Fibroblast of mammary gland (primary cell): ENCODE results near the gene DAPK3.

Experiments
- DNase-seq: peaks from one replicate; pipeline ENCODE4 v3.0.0-alpha.2; 2010; ENCODE audit warnings: low read depth
- H3K4me3 ChIP-seq: 2 replicates; pipeline ENCODE4 v1.5.1; 2011; ENCODE audit warnings: low read depth, mild to moderate bottlenecking, low read length, moderate library complexity; ENCODE audit not compliant: control insufficient read depth
- CTCF ChIP-seq: conservative IDR thresholded peaks from 2 replicates; pipeline ENCODE4 v1.5.1; 2011; ENCODE audit warnings: low read depth, low read length, inconsistent platforms; ENCODE audit not compliant: control insufficient read depth, insufficient read depth

The DAPK3 gene

DNA sequence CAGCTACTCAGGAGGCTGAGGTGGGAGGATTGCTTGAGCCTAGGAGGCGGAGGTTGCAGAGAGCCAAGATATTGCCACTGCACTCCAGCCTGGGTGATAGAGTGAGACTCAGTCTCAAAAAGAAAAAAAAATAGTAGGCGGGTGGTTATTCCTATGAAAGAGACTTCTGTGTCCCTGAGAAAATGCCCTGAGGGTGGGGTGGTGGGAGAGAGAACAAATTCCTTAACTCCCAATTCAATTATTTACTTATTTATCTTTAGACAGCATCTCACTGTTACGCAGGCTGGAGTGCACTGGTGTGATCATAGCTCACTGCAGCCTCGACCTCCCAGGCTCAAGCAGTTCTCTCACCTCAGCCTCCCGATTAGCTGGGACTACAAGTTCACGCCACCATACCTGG lies 24.7 kb upstream of the DAPK3 start:
- no peak overlapping the region for H3K4me3 ChIP-seq
- no peak for TF ChIP-seq CTCF
- DNase-seq, result no peak

DNA sequence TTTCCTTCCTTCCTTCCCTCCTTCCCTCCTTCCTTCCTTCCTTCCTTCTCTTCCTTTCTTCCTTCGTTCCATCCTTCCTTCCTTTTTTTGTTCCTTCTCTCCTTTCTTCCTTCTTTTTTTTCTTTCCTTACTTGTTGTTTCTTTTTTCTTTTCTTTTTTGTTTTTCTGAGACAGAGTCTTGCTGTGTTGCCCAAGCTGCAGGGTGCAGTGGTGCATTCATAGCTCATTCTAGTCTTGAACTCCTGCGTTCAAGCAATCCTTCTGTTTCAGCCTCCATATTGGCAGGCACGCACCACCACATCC lies 19.9 kb upstream of the DAPK3 start:
- TF ChIP-seq CTCF, result no peak
- DNase-seq, result no peak
- no peak overlapping the region for H3K4me3 ChIP-seq

DNA sequence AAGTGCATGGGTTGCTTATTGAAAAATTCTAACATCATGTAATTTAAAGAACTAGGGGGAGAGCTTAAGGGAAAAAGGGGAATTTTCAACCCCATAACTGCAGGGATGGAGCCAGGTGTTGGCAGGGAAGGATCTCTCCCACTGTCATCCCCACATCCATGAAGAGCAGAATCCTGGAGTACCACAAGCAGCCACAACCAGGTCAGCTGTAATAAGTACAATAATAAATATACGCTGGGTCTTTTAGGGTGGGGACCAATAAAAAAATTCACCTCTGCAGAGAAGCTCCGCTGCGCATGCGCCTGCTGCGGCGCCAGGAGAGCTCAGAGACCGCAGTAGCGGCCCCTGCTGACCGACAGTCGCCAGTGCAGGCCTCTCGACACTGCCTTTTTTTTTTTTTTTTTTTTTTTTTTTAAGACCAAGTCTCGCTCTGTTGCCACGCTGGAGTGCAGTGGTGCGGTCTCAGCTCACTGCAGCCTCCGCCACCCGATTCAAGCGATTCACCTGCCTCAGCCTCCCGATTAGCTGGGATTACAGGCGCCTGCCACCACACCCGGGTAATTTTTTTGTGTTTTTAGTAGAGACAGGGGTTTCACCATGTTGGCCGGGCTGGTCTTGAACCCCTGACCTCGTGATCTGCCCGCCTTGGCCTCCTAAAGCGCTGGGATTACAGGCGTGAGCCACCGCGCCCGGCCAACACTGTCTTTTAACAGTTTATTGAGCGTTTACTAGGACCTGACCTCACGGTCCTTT lies 16.9 kb upstream of the DAPK3 start:
- DNase-seq, result peak; percentile 78
- peak overlapping the region; percentile 27 for H3K4me3 ChIP-seq
- TF ChIP-seq CTCF, result peak; percentile 82

GRCh38 chr19:3986260-3987041 lies 15.6 kb upstream of the DAPK3 start:
- H3K4me3 ChIP-seq, result peak overlapping the region; percentile 32
- TF ChIP-seq CTCF, result peak; percentile 60
- DNase-seq, result peak; percentile 81

DNA sequence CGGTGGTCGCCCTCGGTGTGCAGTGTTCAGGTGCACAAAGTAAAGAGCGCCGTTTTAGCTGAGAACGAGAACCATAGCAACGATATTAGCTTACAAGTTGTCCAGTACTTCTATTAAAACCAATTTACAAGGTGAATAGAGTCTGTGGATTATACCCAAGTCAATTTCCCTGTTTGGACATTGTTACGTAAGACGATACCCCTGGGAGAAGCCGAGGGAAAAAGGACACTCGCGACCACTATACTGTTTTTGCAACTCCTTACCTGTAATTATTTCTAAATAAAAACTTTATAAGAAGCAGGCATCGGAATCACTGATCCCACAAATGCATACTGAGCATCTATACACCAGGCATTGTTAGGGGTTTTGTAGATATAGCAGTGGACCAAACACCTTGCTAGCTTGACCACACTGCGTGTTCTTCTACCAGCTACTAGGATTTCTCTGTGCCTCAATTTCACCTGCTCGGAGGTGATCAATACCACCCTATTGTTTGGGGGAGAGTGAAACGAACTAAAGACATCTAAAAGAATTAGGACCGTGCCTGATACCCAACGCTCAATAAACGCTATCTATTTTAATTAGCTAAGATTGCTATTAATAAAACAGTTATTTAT lies 14.9 kb upstream of the DAPK3 start:
- no peak for TF ChIP-seq CTCF
- no peak for DNase-seq
- H3K4me3 ChIP-seq, result peak overlapping the region; percentile 32

DNA sequence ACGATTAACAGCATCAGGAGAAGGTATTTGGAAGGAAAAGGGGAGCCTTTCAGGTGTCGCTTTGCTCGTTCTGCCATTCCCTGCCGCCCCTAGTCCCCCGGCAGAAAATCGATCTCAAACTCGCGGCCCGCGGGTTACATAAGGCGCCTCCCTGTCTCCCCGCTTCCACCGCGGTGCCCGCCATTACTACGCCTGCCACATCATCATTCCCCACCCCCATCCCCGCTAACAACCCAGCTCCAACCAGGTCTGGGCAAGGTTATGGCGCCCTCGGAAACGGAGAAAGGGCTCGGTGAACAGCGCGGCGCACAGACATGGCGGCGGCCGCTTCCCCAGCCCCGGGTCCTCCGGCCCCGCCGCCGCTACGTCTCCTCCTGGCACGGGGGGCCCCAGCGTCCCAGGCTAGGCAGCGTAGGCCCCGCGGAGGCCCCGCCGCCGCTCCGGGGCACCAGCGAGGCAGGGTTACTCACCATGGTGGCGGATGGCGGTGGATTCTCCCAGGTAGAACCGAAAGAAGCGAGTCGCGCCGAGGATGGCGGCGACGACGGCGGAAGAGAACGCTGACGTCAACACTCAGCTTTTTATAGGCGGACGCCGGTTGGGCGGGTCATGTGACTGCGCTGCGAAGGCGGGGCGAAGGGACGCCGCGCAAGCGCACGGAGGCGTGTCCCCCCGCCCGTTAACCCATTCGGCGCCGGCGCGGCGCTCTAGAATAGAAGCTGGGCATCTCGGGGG lies 14.2 kb upstream of the DAPK3 start, which contains the start of gene EEF2:
TSS of gene EEF2 (minus strand) at position 556 of the 735 bp plus-strand sequence. CDS start at position 473, 83 bp downstream.
- peak; percentile 85 for DNase-seq
- peak within 1 kb of the TSS; percentile 91 for H3K4me3 ChIP-seq
- TF ChIP-seq CTCF, result no peak
